ENCODE measurements around the gene EEF1AKMT4.
A peak's percentile ranks its signal among the peaks of the same experiment; 100 is the strongest.

The EEF1AKMT4 gene

DNA sequence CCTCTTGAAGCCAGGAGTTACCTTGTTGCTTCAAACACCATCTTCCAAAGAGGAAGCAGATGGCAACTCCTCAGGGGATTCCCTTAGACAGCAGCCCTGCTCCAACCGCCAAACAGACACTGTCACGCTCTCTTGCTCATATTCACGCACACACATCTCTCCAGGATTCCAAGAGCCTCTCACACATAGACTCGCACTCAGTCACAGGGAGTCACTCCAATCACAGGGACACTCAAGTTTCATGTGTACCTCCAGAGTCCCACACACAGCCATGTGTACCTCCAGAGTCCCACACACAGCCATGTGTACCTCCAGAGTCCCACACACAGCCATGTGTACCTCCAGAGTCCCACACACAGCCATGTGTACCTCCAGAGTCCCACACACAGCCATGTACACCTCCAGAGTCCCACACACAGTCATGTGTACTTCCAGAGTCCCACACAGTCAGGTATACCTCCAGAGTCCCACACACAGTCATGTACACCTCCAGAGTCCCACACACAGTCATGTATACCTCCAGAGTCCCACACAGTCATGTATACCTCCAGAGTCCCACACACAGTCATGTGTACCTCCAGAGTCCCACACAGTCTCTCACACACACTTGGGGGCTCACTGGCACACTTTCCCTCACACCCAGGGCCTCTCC is 14.0 kb upstream of the EEF1AKMT4 start:
- no peak for DNase-seq (ENCODE audit: low read depth in 2 of 2)

DNA sequence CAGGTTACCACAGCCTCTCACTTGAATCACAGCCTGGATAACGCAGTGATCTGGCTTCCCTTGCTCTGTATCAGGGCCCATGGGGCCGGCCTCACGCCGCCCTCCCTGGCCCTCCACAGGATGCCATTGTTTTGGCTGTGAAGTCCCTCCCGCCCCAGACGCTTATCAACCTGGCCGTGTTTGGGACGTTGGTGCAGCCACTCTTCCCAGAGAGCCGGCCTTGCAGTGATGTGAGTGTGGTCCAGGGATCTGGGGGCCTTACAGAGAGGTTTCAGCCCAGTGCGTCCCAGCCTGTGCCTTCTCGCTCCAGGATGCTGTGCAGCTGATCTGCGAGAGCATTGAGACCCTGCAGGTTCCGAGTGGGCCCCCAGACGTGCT is 13.4 kb upstream of the EEF1AKMT4 start:
- no peak for DNase-seq (ENCODE audit: low read depth in 2 of 2)

DNA sequence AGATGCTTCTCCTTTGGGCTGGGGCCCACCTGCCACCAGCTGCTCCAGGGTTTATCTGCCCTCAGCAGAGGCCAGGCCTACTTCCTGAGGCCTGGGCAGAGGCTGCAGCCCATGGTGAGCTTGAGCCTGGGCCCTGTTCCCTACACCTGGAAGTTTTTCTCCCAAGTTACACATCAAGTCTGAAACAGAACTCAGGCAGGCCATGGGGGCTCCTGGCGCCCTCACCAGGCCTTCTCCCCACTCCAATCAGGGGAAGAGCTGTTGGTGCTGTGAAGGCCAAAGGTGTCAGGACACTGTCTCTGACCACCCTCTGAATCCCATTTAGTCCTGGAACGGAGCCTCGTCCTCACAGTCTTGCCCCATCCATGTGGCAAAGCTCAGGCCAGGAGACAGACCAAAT is 12.8 kb upstream of the EEF1AKMT4 start:
- DNase-seq (ENCODE audit: low read depth in 2 of 2), result no peak

DNA sequence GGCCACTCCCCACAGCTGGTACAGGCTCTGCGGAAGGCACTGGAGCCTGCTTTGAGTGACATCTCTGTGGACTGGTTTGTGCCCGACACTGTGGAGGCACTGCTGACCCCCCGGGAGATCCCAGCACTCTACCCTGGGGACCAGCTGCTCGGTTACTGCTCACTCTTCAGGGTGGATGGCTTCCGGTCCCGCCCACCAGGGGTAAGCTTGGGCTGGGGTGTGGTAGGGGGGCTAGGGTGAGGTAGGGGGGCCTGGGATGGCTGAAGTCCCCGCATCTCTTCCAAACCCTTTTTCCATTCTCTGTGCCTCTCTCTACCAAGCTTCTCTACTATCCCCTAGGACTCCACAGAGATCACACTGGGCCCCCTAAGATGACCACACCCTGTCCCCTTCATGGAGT is 12.3 kb upstream of the EEF1AKMT4 start:
- no peak for DNase-seq (ENCODE audit: low read depth in 2 of 2)

DNA sequence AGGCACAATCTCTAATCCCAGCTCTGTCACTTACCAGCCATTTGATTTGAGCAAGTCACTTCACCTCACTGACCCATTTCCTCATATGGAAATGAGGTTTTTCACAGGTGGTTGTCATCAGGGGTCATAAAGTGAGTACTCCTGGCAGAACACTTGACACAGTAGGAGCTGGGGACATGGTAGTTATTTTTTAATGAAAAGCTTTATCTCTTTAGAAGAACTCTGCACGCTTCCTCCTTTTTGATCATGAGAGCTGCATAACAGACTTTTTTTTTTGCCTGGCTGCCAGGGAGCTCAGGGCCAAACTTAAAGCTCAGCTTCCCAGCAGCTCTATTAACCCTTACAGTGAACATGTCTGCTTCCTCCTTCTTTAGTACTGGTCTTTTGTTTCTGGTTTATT is 11.7 kb upstream of the EEF1AKMT4 start:
- DNase-seq (ENCODE audit: low read depth in 2 of 2), result no peak

DNA sequence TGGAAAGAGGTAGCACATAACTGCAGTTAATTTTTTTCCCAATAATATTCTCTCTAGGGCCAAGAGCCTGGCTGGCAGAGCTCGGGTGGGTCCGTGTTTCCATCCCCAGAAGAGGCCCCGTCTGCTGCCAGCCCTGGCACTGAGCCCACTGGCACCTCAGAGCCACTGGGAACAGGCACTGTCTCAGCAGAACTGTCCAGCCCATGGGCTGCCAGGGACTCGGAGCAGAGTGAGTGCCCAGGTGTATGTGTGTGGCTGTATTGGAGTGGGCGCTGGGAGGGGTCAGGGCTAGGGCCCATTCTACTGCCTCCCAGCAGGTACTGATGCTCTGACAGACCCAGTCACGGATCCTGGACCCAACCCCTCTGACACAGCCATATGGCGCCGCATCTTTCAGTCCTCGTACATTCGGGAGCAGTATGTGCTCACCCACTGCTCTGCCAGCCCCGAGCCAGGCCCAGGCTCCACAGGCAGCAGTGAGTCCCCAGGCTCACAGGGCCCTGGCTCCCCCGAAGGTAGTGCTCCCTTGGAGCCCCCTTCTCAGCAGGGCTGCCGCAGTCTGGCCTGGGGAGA is 11.1 kb upstream of the EEF1AKMT4 start:
- no peak for DNase-seq (ENCODE audit: low read depth in 2 of 2)

DNA sequence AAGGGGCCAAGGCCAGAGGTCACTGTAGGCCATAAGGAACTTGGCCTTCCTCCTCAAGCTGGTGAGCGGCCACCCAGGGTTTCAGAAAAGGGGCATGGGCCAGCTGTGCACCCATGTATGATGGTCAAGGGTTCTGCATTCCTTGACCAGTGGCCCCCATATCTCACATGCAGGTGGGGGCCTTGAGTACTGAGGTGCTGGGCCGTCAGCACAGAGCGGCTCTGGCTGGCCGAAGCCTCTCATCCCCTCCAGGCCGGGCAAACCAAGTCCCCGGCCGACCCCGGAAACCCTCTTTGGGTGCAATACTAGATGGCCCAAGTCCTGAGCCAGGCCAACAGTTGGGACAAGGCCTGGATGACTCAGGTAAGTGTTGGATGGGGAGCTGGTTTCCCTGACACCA is 10.3 kb upstream of the EEF1AKMT4 start:
- DNase-seq (ENCODE audit: low read depth in 2 of 2), result no peak

DNA sequence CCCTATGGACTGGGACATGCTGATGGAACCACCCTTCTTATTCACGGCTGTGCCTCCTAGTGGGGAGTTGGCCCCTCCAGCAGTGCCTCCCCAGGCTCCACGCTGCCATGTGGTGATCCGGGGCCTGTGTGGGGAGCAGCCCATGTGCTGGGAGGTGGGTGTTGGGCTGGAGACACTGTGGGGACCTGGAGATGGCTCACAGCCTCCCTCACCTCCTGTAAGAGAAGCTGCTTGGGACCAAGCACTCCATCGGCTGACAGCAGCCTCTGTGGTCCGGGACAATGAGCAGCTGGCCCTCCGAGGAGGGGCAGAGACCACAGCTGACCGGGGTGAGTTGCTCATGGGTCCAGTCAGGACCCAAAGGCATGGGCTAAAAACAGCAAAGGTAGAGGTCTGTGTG is 9.8 kb upstream of the EEF1AKMT4 start:
- DNase-seq (ENCODE audit: low read depth in 2 of 2), result no peak

DNA sequence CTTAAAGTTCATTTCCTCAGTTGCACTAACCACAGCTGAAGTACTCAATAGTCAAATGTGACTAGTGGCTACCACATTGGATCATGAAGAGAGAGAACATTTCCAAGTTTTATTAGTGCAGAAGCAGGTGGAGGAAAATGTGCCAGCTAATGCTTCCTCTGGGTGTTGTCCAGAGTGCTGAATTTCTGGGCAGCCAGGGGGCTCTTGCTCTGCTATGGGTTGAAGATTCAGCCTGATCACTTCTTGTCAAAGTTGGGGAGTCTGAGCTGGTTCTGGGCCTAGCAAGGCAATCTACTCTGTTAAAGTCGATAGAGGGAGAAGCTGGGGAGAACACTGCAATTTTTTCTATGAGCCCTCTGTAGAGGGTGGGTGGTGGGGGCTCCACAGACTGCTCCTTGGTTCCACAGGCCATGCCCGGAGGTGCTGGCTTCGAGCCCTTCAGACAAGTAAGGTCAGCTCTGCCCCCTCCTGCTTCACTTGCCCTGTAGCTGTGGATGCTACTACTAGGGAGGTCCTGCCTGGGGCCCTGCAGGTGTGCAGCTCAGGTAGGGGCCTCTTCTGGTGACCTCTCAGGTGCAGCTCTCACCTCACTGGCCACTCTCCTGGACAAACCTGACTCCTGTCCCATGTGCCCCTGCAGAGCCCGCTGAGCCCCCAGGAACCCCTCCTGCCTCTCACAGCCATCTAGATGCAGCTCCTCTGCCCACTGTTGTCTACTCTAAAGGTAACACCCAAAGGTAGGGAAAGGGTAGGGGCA is 8.9 kb upstream of the EEF1AKMT4 start:
- DNase-seq (ENCODE audit: low read depth in 2 of 2), result no peak

DNA sequence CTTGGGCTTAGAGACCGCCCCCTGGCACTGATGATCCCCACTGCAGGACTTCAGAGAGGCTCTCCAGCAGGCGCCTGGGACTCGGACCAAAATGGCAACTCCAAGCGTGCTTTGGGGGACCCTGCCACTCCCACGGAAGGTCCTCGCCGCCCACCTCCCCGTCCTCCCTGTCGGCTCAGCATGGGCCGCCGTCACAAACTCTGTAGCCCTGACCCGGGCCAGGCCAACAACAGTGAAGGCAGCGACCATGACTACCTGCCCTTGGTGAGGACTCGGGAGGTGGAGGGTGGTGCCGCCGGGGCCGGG is 8.4 kb upstream of the EEF1AKMT4 start:
- DNase-seq (ENCODE audit: low read depth in 2 of 2), result no peak

DNA sequence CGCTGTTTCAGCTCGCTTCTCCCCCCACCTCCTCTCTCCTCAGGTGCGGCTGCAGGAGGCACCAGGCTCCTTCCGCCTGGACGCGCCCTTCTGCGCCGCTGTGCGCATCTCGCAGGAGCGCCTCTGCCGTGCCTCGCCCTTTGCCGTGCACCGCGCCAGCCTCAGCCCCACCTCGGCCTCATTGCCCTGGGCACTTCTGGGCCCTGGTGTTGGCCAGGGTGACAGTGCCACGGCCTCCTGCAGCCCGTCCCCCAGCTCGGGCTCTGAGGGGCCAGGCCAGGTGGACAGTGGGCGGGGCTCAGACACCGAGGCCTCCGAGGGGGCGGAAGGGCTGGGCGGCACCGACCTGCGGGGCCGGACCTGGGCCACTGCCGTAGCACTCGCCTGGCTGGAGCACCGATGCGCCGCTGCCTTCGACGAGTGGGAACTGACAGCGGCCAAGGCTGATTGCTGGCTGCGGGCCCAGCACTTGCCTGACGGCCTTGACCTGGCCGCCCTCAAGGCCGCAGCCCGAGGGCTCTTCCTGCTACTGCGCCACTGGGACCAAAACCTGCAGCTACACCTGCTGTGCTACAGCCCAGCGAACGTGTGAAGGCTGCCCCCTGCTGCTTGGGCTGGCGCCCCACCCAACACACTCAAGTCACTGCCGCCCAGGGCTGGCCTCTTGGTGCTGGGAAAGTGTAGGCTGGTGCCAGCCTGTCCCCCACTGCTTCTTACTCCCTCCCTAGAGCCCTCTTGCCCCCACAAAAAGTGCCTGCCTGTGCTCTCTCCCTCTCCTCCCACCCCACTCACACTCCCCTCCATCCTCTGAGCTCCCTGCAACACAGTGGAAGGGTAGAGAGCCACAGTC is 7.8 kb upstream of the EEF1AKMT4 start:
- DNase-seq (ENCODE audit: low read depth in 2 of 2), result no peak

DNA sequence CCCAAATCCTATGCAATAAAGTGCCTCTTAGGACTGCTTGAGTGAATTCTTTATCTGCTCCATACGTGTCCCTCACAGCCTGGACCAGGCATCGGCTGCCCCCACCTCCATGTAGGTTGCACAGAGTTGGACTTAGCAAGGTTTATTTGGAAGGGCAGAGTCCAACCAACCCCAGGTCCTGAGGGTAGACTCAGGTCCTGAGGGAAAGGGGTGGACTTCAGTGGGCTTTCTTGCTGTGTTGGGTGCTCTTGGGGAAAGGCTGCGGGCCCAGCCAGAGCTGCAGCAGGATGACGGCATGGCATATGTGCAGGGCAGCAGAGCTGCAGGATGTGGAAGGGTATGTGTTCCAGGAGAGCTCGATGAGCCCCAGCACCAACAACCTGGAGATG is 7.2 kb upstream of the EEF1AKMT4 start:
- DNase-seq (ENCODE audit: low read depth in 2 of 2), result no peak

DNA sequence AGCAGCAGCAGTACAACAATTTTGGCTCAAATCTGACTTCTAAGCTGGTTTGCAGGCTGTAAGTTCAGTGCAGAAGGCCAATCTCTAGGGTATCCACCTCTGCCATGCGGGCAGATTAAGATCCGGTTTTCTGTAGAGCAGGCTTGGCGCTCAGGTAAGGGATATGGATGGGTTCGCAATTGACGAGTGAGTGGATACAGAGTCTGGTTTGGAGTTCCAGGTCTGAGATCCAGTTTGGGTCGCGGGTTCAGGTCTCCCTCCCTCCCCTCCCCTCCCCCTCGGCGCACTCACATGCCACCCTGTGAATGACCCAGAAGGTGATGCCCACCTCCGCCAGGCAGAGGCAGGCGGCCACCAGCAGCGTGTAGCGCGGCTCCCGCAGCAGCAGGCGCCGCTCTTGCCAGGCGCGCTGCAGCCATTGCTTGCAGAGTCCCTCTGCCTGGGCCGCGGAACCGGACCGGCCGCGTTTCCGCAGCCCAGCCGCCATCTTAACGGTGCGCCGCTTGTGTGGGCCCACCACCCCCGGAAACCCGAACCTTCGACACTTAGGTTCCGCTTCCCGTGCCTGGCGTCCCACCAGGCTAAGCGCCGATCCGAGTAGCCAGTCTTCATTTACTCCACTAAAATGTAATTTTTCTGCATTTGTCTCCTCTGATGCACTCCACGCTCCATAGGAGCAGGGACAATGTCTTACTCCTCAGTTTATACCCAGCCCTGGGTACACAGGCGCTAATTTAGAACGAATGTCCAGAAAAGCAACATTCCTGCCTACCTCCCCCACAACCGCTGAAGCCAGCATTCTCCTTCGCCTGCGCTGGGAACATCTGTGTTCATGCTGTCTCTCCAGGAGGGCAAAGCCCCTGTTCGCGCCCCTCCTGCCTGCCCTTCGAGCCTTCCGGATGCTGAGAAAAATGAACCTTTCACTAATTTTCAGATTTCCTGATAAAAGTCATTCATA is 739 bp upstream of the EEF1AKMT4 start, which contains the start of gene ALG3:
TSS of gene ALG3 (minus strand) at position 509 of the 958 bp plus-strand sequence. CDS start at position 487, 22 bp downstream.
- peak; percentile 76 for DNase-seq (ENCODE audit: low read depth in 2 of 2)

DNA sequence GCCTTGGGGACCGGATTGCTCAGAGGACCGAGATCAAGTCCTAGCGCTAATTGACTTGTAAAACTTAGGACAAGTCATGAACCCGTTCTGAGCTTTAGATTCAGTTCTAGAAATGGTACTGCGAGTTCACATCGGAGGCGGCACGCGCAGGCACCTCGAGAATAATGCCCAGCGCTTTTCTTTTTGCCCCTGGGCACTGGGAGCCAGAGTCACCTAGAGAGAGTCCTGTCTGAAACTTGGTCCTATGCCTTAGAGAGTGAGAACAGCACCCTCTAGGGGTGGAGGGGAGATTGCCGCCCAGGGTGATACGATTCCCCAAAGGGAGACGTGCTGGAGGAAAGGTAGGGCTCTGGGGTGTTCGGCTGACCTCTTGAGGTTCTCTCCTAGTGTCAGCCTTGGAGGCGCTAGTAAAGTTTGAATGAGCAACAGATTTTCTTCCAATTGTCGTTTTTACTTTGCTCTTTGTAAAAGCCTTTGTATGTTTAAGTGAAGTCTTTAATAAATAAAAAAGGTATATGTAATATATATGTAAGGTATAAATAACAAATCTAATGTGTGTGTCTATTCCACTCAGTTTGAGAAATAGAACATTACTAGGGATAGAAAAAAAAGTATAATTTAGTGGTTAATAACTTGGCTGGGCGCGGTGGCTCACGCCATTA is 826 bp downstream of the EEF1AKMT4 start:
- peak; percentile 80 to 84 for DNase-seq (ENCODE audit: low read depth in 2 of 2)

DNA sequence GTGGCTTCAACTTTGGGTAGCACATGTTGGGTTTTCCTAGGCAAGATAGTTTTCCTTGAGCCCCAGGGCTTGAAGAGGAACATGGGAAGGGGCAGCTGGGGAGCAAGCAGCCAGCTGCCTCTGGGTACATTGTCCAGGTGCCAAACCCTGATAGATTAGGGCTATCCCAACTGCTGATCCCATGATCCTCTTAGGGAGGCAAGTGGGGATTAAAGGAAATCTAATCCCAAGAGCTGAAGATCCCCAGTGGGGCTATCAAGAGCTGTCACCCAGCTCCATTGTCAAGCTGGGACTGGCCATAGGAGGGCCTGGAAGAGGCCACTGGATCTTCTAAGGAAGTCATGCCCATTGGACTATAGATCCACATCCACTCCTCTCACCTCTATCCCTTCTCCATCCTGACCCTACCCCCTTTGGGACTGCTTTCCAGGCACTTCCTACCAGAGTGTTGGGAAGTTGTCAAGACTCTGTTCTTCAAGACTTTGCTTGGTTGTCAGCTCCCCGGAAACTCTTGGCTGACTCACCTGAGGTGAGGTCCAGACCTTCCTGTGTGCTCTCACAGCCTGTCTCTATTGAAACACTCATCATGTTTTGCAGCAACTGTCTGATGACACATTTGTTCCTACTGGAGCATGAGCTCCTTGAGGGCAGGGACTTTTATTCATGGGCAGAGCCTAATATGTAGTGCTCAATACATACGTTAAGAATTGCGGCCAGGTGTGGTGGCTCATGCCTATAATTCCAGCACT is 6.0 kb downstream of the EEF1AKMT4 start:
- DNase-seq (ENCODE audit: low read depth in 2 of 2), result no peak

DNA sequence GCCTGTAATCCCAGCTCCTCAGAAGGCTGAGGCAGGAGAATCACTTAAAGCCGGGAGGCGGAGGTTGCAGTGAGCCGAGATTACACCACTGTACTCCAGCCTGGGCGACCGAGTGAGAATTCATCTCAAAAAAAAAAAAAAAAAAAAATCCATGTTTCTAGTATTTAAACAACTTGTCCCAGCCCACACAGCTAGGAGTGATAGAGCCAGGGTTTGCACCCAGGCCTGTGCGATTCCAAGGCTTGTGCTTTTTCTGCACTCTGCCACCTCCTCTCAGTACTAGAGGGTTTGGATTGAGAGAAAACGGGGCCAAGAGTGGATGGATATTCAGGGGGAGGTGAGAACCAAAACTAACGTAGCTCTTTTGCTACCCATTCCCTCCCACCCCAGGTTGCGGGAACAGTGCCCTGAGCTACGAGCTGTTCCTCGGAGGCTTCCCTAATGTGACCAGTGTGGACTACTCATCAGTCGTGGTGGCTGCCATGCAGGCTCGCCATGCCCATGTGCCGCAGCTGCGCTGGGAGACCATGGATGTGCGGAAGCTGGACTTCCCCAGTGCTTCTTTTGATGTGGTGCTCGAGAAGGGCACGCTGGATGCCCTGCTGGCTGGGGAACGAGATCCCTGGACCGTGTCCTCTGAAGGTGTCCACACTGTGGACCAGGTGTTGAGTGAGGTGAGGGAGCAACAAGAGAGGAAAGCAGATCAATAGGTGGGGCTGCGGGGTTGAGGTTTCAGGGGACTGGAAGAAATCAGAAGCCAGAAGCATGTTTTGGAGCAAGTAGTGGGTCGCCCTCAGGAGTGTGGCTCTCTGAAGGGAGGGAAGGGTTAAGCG is 7.8 kb downstream of the EEF1AKMT4 start:
- no peak for DNase-seq (ENCODE audit: low read depth in 2 of 2)

DNA sequence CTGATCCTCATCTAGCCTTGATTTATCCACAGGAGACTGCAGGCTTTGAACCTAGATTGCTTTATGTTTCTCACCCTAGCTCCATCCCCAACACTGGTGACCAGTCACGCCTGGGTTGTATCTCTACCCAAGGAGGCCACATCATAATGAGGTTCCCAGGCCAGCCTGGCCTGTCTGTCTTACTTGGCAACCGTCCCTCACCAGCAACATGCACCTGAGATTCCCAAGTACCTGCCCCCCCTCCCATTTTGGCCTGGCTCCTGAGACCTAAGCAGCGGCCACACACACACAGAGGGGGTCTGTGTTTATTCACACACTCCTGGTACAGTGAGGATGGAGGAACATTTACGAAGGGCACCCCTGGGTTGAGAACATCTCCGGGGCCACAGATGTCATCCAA is 9.5 kb downstream of the EEF1AKMT4 start:
- DNase-seq (ENCODE audit: low read depth in 2 of 2), result no peak

DNA sequence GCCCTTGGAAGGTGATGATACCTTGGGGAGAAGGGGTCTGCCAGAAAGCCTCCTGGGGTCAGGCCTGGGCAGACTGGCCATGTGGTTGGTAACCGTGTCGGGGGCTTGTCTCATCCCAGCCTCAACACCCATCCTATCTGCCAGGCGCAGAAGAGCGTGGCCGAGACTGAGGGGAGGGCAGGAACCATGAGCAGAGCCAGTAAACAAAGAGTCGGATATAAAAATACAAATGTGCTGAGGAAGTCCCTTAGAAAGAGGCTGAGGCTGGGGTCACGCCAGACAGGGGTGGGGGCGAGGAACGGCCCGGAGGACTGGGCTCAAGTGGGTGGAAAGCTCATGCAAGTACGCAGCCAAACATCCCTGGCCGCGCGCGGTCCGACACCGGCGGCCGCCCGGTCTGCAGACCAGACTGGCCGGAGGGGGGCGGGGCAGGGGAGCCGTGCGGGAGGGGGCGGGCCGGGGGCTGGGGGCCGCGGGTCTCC is 10.0 kb downstream of the EEF1AKMT4 start:
- no peak for DNase-seq (ENCODE audit: low read depth in 2 of 2)
